GM12878 (cell line): ENCODE results near the gene ZC3H6. TPM values are rescaled to one million over a fixed set of nuclear protein-coding genes. Genes with fewer than 3 reads are reported as not detected.

Experiments
- ATAC-seq: fragments of 200-7000 bp; cut with Tn5 transposase; 3 replicates; pipeline ENCODE4 v1.9.1; 2020; ENCODE audit warnings: mild to moderate bottlenecking, moderate library complexity
- BruUV-seq: library from RNA; stranded (reverse); fragments of 400-500 nt; replicated peaks from 2 replicates; lab custom pipeline; 2021; lab: Mats Ljungman, UMichigan
- CTCF ChIA-PET: fragments of 300-600 bp; sonication (Branson Sonifier 250); formaldehyde crosslinking; extraction: SDS; loops from one replicate; lab custom pipeline; 2021; ENCODE audit warnings: inconsistent platforms; lab: Yijun Ruan, JAX
- POLR2A ChIA-PET: fragments of 350-600 bp; formaldehyde crosslinking; extraction: SDS; loops from one replicate; lab custom pipeline; 2021; ENCODE audit warnings: inconsistent platforms; lab: Charles Lee
- RAD21 ChIA-PET: fragments of 300-600 bp; sonication (Branson Sonifier 250); formaldehyde crosslinking; loops from one replicate; lab custom pipeline; 2023; ENCODE audit warnings: antibody characterized with exemption; ENCODE audit not compliant: unreplicated experiment; lab: Charles Lee
- SMC1A ChIA-PET: fragments of 300-600 bp; sonication (Branson Sonifier 250); formaldehyde crosslinking; loops from one replicate; lab custom pipeline; 2023; ENCODE audit not compliant: unreplicated experiment, uncharacterized antibody; lab: Charles Lee
- DNase-seq: peaks from one replicate; pipeline ENCODE4 v3.0.0-alpha.2; 2011; ENCODE audit warnings: low read depth, low spot score
- FAIRE-seq: peaks from 3 replicates; lab custom pipeline; 2011; peaks lifted over from hg19 to GRCh38; lab: Jason Lieb, UNC
- H2AFZ ChIP-seq: 2 replicates; pipeline ENCODE4 v1.6.0; 2011; ENCODE audit warnings: low read depth, low read length, control low read depth; ENCODE audit not compliant: control insufficient read depth
- H3K27ac ChIP-seq: 2 replicates; pipeline ENCODE4 v1.5.1; 2011; ENCODE audit warnings: control low read depth; ENCODE audit not compliant: control insufficient read depth, insufficient read depth
- H3K27me3 ChIP-seq, 2 experiments: replicated peaks in 1 of 2; 2 replicates each; pipeline versions ENCODE4 v1.6.0 to v1.6.1; 2011; ENCODE audit warnings: low read length in 1 of 2; ENCODE audit not compliant: control insufficient read depth in 2 of 2, insufficient read depth in 2 of 2
- H3K36me3 ChIP-seq, 2 experiments: 2 replicates each; pipeline ENCODE4 v1.5.1; 2011; ENCODE audit warnings: low read length in 1 of 2; ENCODE audit not compliant: control insufficient read depth in 2 of 2, insufficient read depth in 2 of 2
- H3K4me1 ChIP-seq: 2 replicates; pipeline ENCODE4 v1.6.1; 2011; ENCODE audit warnings: mild to moderate bottlenecking, low read length, moderate library complexity, mixed read lengths; ENCODE audit not compliant: control insufficient read depth, insufficient read depth
- H3K4me2 ChIP-seq: 2 replicates; pipeline ENCODE4 v1.6.0; 2011; ENCODE audit warnings: control low read depth; ENCODE audit not compliant: control insufficient read depth, insufficient read depth
- H3K4me3 ChIP-seq: fragments of 200-600 bp; sonication (generic); 2 replicates; pipeline ENCODE4 v1.5.1; 2016
- H3K79me2 ChIP-seq: 2 replicates; pipeline ENCODE4 v1.6.0; 2011; ENCODE audit warnings: low read length; ENCODE audit not compliant: control insufficient read depth, insufficient read depth
- H3K9ac ChIP-seq: 2 replicates; pipeline ENCODE4 v1.8.0; 2011; ENCODE audit warnings: low read length, control low read depth, mixed read lengths; ENCODE audit not compliant: control insufficient read depth, insufficient read depth
- H3K9me3 ChIP-seq: replicated peaks from 3 replicates; pipeline ENCODE4 v1.5.1; 2011; ENCODE audit warnings: mild to moderate bottlenecking, low read length; ENCODE audit not compliant: control insufficient read depth, insufficient read depth
- H4K20me1 ChIP-seq: 2 replicates; pipeline ENCODE4 v1.6.0; 2011; ENCODE audit not compliant: control insufficient read depth, insufficient read depth
- E2F8 ChIP-seq: fragments of 450-650 bp; IDR thresholded peaks from 2 replicates; pipeline ENCODE4 v1.6.1; 2018; ENCODE audit warnings: mild to moderate bottlenecking, low read depth, moderate library complexity; ENCODE audit not compliant: partially characterized antibody
- EGR1 ChIP-seq, 2 experiments: IDR thresholded peaks; 1 replicate in 1 of 2; 2 replicates in 1 of 2; pipeline ENCODE4 v1.6.1; 2011 to 2012; ENCODE audit warnings: low read depth in 2 of 2, low read length in 2 of 2, borderline replicate concordance in 1 of 2, mild to moderate bottlenecking in 1 of 2, moderate library complexity in 1 of 2
- MLLT1 ChIP-seq: fragments of 450-650 bp; IDR thresholded peaks from 2 replicates; pipeline ENCODE4 v1.6.1; 2016; ENCODE audit warnings: mild to moderate bottlenecking
- NRF1 ChIP-seq: conservative IDR thresholded peaks from 2 replicates; pipeline ENCODE4 v1.6.1; 2011; ENCODE audit warnings: mild to moderate bottlenecking, low read depth, low read length, improper control_type of control experiment
- POU2F2 ChIP-seq: IDR thresholded peaks from 3 replicates; pipeline ENCODE4 v1.6.1; 2011; ENCODE audit warnings: low read depth, mild to moderate bottlenecking, low read length, borderline replicate concordance
- RCOR1 ChIP-seq: conservative IDR thresholded peaks from 2 replicates; pipeline ENCODE4 v1.6.1; 2012; ENCODE audit warnings: low read depth, low read length, improper control_type of control experiment
- SKIL ChIP-seq: fragments of 450-650 bp; IDR thresholded peaks from 2 replicates; pipeline ENCODE4 v1.6.1; 2017; ENCODE audit warnings: mild to moderate bottlenecking, low read depth, inconsistent platforms; ENCODE audit not compliant: poor library complexity, severe bottlenecking
- USF2 ChIP-seq: IDR thresholded peaks from 2 replicates; pipeline ENCODE4 v1.6.1; 2011; ENCODE audit warnings: low read depth, low read length, improper control_type of control experiment, borderline replicate concordance
- ZBTB4 ChIP-seq: fragments of 450-650 bp; formaldehyde crosslinking; IDR thresholded peaks from 2 replicates; pipeline ENCODE4 v1.4.0; 2022; ENCODE audit warnings: mild to moderate bottlenecking, moderate library complexity
- WGBS: methylation state at CpG from one replicate; pipeline ENCODE4 v1.1.6; 2016; ENCODE audit warnings: low lambda C conversion rate; ENCODE audit not compliant: insufficient replicate concordance, insufficient coverage; ENCODE audit errors: missing lambda C conversion rate; 5-methylcytosine and 5-hydroxymethylcytosine counted together
- in situ Hi-C: fragments of 300-500 bp; cut with MboI; formaldehyde crosslinking; loops from 9 replicates; pipeline ENCODE4 v1.14.3; 2018; ENCODE audit warnings: mixed read lengths
- intact Hi-C: fragments of 100-400 bp; cut with micrococcal nuclease; formaldehyde crosslinking; loops from one replicate; pipeline ENCODE4 v1.14.2; 2022; ENCODE audit not compliant: unreplicated experiment
- polyA plus RNA-seq, 11 experiments: library from polyadenylated mRNA; depleted of rRNA in 4 of 11; unstranded in 6 of 11; stranded (reverse) in 5 of 11; fragments of >200 nt; fragmentation: Nextera tagmentation in 4 of 11; fragmentation: Illumina TruSeq in 1 of 11; extraction: Ambion mirVana in 4 of 11; extraction: Trizol in 1 of 11; gene quantifications; 1 replicate in 1 of 11; 2 replicates in 10 of 11; pipeline versions ENCODE4 v1.2.1 to v1.2.3, GENCODE V29; 2011 to 2016; ENCODE audit warnings: inconsistent platforms in 2 of 11, missing spikeins in 2 of 11, low read depth in 1 of 11
- total RNA-seq, 4 experiments: library from RNA; depleted of rRNA in 3 of 4; stranded (reverse); fragments of >200 nt in 3 of 4; fragmentation: Illumina TruSeq in 1 of 4; extraction: Trizol in 1 of 4; gene quantifications; 2 replicates each; pipeline versions ENCODE4 v1.2.1 to v1.2.3, GENCODE V29; 2013 to 2021

Gene ZC3H6
- total and polyA plus RNA-seq, 10 of the 15 experiments (the other 5 are each of a cell fraction or from before 2014, with no cell fraction given): 0.53 to 4.7 (median 1.9) TPM

- no peak for TF ChIP-seq ZBTB4 (CRISPR knock-in tag)
- TF ChIP-seq SKIL: no peak
- no peak for TF ChIP-seq NRF1
These were observed 56.8 kb downstream of the ZC3H6 start (continued) for GRCh38 chr2:112332123-112332696.

- ChIA-PET RAD21 (interaction anchor here (1.6 kb wide), 1 partner anchor 11 kb away, joined by 3 read pairs; no protein-coding TSS in a partner anchor), CTCF (interaction anchor here (0.7 to 1.1 kb wide), 3 partner anchors 11 to 448 kb away, joined by 3 read pairs; no protein-coding TSS in a partner anchor), SMC1A (interaction anchor here (1.1 kb wide), 1 partner anchor 9 kb away, joined by 3 read pairs; no protein-coding TSS in a partner anchor), POLR2A (no interaction called here)
- Histone ChIP-seq H3K4me3 (no peak overlapping the region), H4K20me1 (no peaks in the 10 kb centered on the region), H3K9ac (no peak overlapping the region), H3K4me2 (no peak overlapping the region), H3K36me3 (no peaks in the 10 kb centered on the region), H3K79me2 (no peaks in the 10 kb centered on the region), H3K4me1 (no peaks in the 10 kb centered on the region), H3K27ac (no peak overlapping the region), H3K27me3 (no peaks in the 10 kb centered on the region), H2AFZ (no peak overlapping the region), H3K9me3 (no peaks in the 10 kb centered on the region)
- no peak for DNase-seq
- FAIRE-seq: no peak
- intact Hi-C loops: no loop called here
- BruUV-seq: no TSS peak
- ATAC-seq: no peak
- 94% methylated on average over 1 of the region's 1 CpG for WGBS
- in situ Hi-C loops: loop anchor here (10.0 kb wide), 1 partner anchor 119 kb away; no protein-coding TSS in a partner anchor
- TF ChIP-seq EGR1 (IDR thresholded peaks at IDR 0.05; ENCODE audit: borderline replicate concordance in 1 of 2, low read depth in 2 of 2, low read length in 2 of 2) (no peak), RCOR1 (no peak), USF2 (no peak), MLLT1 (no peak), POU2F2 (no peak), E2F8 (no peak)
These were observed 60.2 kb downstream of the ZC3H6 start for GRCh38 chr2:112335600-112335999.
